Stimulated activated naive CD8-positive, alpha-beta T cell treated with anti-CD3 and anti-CD28 coated beads, Interleukin-15, Interleukin-2, amounts not matched to agents 100 U/mL and 50 U/mL, for 24 hours (primary cell): ENCODE results near the gene SNX13.
"Not testable (repeated sequence)": the region's sequence is repeated elsewhere in the genome, so short reads cannot be mapped to it uniquely, and the experiment has no call there.

ENCODE experiments used
- ATAC-seq: fragments of 150-1000 bp; cut with Tn5 transposase; one replicate; pipeline ENCODE4 v1.10.0; 2021
- DNase-seq: peaks from one replicate; pipeline ENCODE4 v3.0.0; 2021

The SNX13 gene

GRCh38 chr7:17912536-17913235 lies 27.6 kb downstream of the SNX13 start:
- DNase-seq, result no peak
- no peak for ATAC-seq

- DNase-seq (no peak), ATAC-seq (no peak)
Observed at GRCh38 chr7:17912050-17912449, 28.2 kb downstream of the SNX13 start.

- no peak for DNase-seq
- no peak for ATAC-seq
Observed at GRCh38 chr7:17910377-17910776, 29.9 kb downstream of the SNX13 start.

- not testable (repeated sequence) for DNase-seq, ATAC-seq
Observed at GRCh38 chr7:17909310-17909709, 31.0 kb downstream of the SNX13 start.

GRCh38 chr7:17907014-17907413 lies 33.3 kb downstream of the SNX13 start:
- DNase-seq (no peak), ATAC-seq (peak; percentile 43)

- DNase-seq (no peak), ATAC-seq (no peak)
Observed at GRCh38 chr7:17903337-17903736, 37.0 kb downstream of the SNX13 start.

GRCh38 chr7:17902599-17902998 lies 37.7 kb downstream of the SNX13 start:
- ATAC-seq (no peak), DNase-seq (no peak)

- DNase-seq, result no peak
- ATAC-seq, result no peak
Observed at GRCh38 chr7:17900464-17900863, 39.8 kb downstream of the SNX13 start.

- DNase-seq, result no peak
- no peak for ATAC-seq
Observed at GRCh38 chr7:17898111-17898510, 42.2 kb downstream of the SNX13 start.

GRCh38 chr7:17887286-17887685 lies 53.0 kb downstream of the SNX13 start:
- ATAC-seq (no peak), DNase-seq (no peak)

GRCh38 chr7:17882685-17883084 lies 57.6 kb downstream of the SNX13 start:
- ATAC-seq (no peak), DNase-seq (no peak)

- no peak for ATAC-seq
- DNase-seq, result no peak
Observed at GRCh38 chr7:17879075-17879661, 61.1 kb downstream of the SNX13 start.

GRCh38 chr7:17878627-17879026 lies 61.7 kb downstream of the SNX13 start:
- ATAC-seq, result no peak
- DNase-seq, result no peak

GRCh38 chr7:17871815-17872533 lies 68.3 kb downstream of the SNX13 start:
- DNase-seq, result no peak
- ATAC-seq, result peak; percentile 28

GRCh38 chr7:17870406-17870805 lies 69.9 kb downstream of the SNX13 start:
- ATAC-seq, result no peak
- no peak for DNase-seq

GRCh38 chr7:17863809-17864143 lies 76.5 kb downstream of the SNX13 start:
- DNase-seq (no peak), ATAC-seq (no peak)

- ATAC-seq (no peak), DNase-seq (no peak)
Observed at GRCh38 chr7:17863095-17863808, 77.0 kb downstream of the SNX13 start.

GRCh38 chr7:17856251-17856650 lies 84.0 kb downstream of the SNX13 start:
- no peak for ATAC-seq
- no peak for DNase-seq

GRCh38 chr7:17855202-17855601 lies 85.1 kb downstream of the SNX13 start:
- DNase-seq, result no peak
- ATAC-seq, result no peak

- DNase-seq, result no peak
- ATAC-seq, result no peak
Observed at GRCh38 chr7:17854261-17855047, 85.8 kb downstream of the SNX13 start.

GRCh38 chr7:17852361-17852760 lies 87.9 kb downstream of the SNX13 start:
- ATAC-seq, result no peak
- DNase-seq, result no peak

GRCh38 chr7:17849504-17849903 lies 90.8 kb downstream of the SNX13 start:
- DNase-seq, result no peak
- ATAC-seq, result no peak
